ENCODE measurements around the gene SPTLC3. TPM values are rescaled to one million over a fixed set of nuclear protein-coding genes. Genes with fewer than 3 reads are reported as not detected.

Gene SPTLC3
- polyA plus RNA-seq, 3 donors = 0.01 TPM; not detected in 2

DNA sequence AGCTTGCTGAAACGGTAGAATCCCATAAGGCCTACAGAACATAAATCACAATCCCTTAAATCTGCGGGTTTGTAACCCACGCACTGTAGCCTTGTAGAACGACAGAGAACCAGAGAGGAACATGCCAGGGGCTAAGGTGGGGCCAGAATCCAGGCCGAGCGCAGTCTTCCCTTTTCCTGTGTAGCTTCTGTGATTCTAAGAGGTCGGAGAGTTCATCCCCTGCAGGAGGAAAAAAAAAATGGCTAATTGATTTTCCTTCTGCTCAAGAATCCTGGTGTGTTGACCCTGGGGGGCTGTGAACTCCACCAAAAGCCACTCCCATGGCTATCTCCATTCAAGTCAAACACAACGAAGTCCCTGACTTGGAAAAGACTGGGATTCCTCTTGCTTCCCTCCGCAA lies 96.3 kb downstream of the SPTLC3 start:
- Mint-ChIP-seq H3K4me3 (no peak overlapping the region), H3K27ac (no peak overlapping the region), H3K9me3 (peaks cover 0 to 3% (median 0%) of the 10 kb centered on the region in 7 donors), H3K27me3 (ENCODE audit: low read depth in 3 of 3) (peaks cover 0 to 3% (median 0%) of the 10 kb centered on the region in 3 donors), H3K4me1 (no peaks in the 10 kb centered on the region), H3K36me3 (no peaks in the 10 kb centered on the region)
- 73% methylated on average over 4 of the region's 9 CpGs for WGBS (ENCODE audit: insufficient coverage)
- Histone ChIP-seq H3K9ac (ENCODE audit: insufficient read depth, low read length, poor library complexity, severe bottlenecking) (no peak overlapping the region), H2AFZ (ENCODE audit: insufficient read depth, low read depth, low read length, poor library complexity, severe bottlenecking) (no peak overlapping the region), H3K9me3 (replicated peaks in 1 of 2; ENCODE audit: control insufficient read depth in 1 of 2, insufficient read depth in 1 of 2, low read length in 2 of 2) (no peaks in the 10 kb centered on the region), H3K4me2 (replicated peaks; ENCODE audit: extremely low read depth, low read length, poor library complexity, severe bottlenecking) (no peak overlapping the region), H3K36me3 (replicated peaks in 1 of 2; ENCODE audit: control insufficient read depth in 1 of 2, insufficient read depth in 2 of 2, low read length in 2 of 2) (no peaks in the 10 kb centered on the region), H4K20me1 (ENCODE audit: insufficient read depth, low read length) (no peaks in the 10 kb centered on the region), H3K27ac (ENCODE audit: low read depth in 1 of 2, low read length in 2 of 2) (no peak overlapping the region), H3K4me1 (ENCODE audit: control insufficient read depth in 1 of 2, insufficient read depth in 2 of 2, low read length in 2 of 2) (no peaks in the 10 kb centered on the region), H3K27me3 (ENCODE audit: control insufficient read depth in 2 of 2, insufficient read depth in 2 of 2, low read length in 2 of 2) (no peaks in the 10 kb centered on the region), H3K4me3 (replicated peaks in 1 of 3; ENCODE audit: low read depth in 2 of 3, low read length in 3 of 3) (no peak overlapping the region), H3K79me2 (ENCODE audit: insufficient read depth, low read length) (no peaks in the 10 kb centered on the region)
- intact Hi-C loops (cut with micrococcal nuclease) = loop anchor here in 1 of 2 donors (10.0 kb wide), 2 partner anchors 180 to 1430 kb away; no protein-coding TSS in a partner anchor
- no peak for DNase-seq
- TF ChIP-seq, protein P1, sequence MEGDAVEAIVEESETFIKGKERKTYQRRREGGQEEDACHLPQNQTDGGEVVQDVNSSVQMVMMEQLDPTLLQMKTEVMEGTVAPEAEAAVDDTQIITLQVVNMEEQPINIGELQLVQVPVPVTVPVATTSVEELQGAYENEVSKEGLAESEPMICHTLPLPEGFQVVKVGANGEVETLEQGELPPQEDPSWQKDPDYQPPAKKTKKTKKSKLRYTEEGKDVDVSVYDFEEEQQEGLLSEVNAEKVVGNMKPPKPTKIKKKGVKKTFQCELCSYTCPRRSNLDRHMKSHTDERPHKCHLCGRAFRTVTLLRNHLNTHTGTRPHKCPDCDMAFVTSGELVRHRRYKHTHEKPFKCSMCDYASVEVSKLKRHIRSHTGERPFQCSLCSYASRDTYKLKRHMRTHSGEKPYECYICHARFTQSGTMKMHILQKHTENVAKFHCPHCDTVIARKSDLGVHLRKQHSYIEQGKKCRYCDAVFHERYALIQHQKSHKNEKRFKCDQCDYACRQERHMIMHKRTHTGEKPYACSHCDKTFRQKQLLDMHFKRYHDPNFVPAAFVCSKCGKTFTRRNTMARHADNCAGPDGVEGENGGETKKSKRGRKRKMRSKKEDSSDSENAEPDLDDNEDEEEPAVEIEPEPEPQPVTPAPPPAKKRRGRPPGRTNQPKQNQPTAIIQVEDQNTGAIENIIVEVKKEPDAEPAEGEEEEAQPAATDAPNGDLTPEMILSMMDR (IDR thresholded peaks at IDR 0.05) = no peak

DNA sequence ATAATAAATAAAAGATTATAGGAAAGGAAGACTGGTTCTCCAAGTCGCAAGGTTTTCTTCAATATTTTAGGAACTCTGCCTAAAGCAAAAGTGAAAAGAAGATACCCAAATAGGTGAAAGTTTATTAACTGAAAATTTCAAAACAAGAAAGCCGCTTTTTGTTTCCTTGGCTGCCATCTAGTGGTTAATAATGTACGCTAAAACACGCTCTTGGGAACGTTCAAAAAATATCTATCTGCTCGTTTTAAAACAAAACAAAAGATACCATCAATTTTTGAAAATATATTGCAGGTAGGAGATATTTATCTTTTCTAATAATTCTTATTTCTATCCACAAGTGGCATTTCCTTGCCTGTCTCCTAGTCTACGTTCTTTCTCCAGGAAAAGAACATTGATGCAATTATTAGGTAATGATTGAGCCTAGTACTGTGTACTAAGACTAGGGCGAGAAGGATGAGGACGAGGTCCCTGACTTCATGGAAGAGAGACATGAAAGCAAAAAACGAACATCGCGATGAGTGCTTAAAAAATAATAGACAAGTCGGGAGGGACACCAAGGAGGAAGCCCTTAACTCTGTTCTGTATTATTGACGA lies 97.2 kb downstream of the SPTLC3 start:
- H3K4me3 ChIP-seq (replicated peaks in 1 of 3; ENCODE audit: low read depth in 2 of 3, low read length in 3 of 3) = no peak overlapping the region
- DNase-seq = peak in 1 of 3 donors; percentile 15
- Mint-ChIP-seq H3K4me1 (no peaks in the 10 kb centered on the region), H3K36me3 (no peaks in the 10 kb centered on the region), H3K27me3 (ENCODE audit: low read depth in 3 of 3) (peaks cover 0 to 3% (median 0%) of the 10 kb centered on the region in 3 donors), H3K4me3 (no peak overlapping the region), H3K9me3 (peaks cover 0 to 3% (median 0%) of the 10 kb centered on the region in 7 donors), H3K27ac (no peak overlapping the region)
- no peak overlapping the region for H3K27ac ChIP-seq (ENCODE audit: low read depth in 1 of 2, low read length in 2 of 2)
- no peaks in the 10 kb centered on the region for H3K9me3 ChIP-seq (replicated peaks in 1 of 2; ENCODE audit: control insufficient read depth in 1 of 2, insufficient read depth in 1 of 2, low read length in 2 of 2)
- H3K9ac ChIP-seq (ENCODE audit: insufficient read depth, low read length, poor library complexity, severe bottlenecking) = no peak overlapping the region
- H2AFZ ChIP-seq (ENCODE audit: insufficient read depth, low read depth, low read length, poor library complexity, severe bottlenecking) = peak overlapping the region; percentile 3
- no peaks in the 10 kb centered on the region for H3K79me2 ChIP-seq (ENCODE audit: insufficient read depth, low read length)
- H3K36me3 ChIP-seq (replicated peaks in 1 of 2; ENCODE audit: control insufficient read depth in 1 of 2, insufficient read depth in 2 of 2, low read length in 2 of 2) = no peaks in the 10 kb centered on the region
- WGBS (ENCODE audit: insufficient coverage) = 69% methylated on average over 7 of the region's 14 CpGs
- TF ChIP-seq, protein P1 (IDR thresholded peaks at IDR 0.05) = peak; percentile 54
- H3K4me1 ChIP-seq (ENCODE audit: control insufficient read depth in 1 of 2, insufficient read depth in 2 of 2, low read length in 2 of 2) = no peaks in the 10 kb centered on the region
- H3K27me3 ChIP-seq (ENCODE audit: control insufficient read depth in 2 of 2, insufficient read depth in 2 of 2, low read length in 2 of 2) = no peaks in the 10 kb centered on the region
- intact Hi-C loops (cut with micrococcal nuclease) = loop anchor here in 1 of 2 donors (10.0 kb wide), 2 partner anchors 181 to 1431 kb away; no protein-coding TSS in a partner anchor
- no peak overlapping the region for H3K4me2 ChIP-seq (replicated peaks; ENCODE audit: extremely low read depth, low read length, poor library complexity, severe bottlenecking)
- H4K20me1 ChIP-seq (ENCODE audit: insufficient read depth, low read length) = no peaks in the 10 kb centered on the region

All from CD14-positive monocyte (primary cell).